22Rv1 (cell line): ENCODE data around the gene B4GALT5.
"Not testable (repeated sequence)": the region's sequence is repeated elsewhere in the genome, so short reads cannot be mapped to it uniquely, and the experiment has no call there.

Experiments used
- H3K27ac ChIP-seq: fragments of 450-650 bp; 2 replicates; pipeline ENCODE4 v1.5.1; 2017
- CTCF ChIP-seq: fragments of 450-650 bp; IDR thresholded peaks from 2 replicates; pipeline ENCODE4 v1.5.1; 2017; ENCODE audit warnings: mild to moderate bottlenecking
- ZFX ChIP-seq: fragments of 450-650 bp; IDR thresholded peaks from 2 replicates; pipeline ENCODE4 v1.6.1; 2017; ENCODE audit warnings: antibody characterized with exemption, borderline replicate concordance

Gene B4GALT5

DNA sequence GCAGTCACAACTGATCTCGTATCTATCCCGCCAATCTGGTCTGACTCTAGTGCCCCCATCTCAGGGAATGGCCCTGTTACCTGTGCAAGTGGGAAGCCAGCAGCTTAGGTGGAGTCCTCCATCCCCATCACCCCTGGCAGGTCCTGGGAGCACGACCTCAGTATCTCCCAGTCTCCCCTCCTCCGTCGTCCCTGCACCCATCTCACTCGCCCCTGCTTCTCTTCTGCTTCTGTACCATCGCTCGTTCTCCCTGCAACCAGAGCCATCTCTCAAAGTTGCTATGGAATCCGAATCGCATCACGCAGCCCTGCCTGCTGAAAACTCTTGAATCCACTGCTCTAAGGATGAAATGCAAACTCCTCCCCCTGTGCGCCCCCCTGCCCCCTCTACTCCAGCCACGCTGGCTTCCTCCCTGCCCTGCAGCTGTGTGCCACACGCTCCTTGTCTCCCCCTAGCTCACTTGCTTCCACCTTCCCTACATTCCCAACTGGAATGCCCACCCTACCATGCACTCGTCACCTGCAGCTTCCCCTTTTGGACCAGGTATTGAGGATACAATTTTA is 81.7 kb downstream of the B4GALT5 start:
- TF ChIP-seq CTCF, result no peak
- TF ChIP-seq ZFX, result no peak
- no peak overlapping the region for H3K27ac ChIP-seq

GRCh38 chr20:49631061-49631716 is 82.5 kb downstream of the B4GALT5 start:
- TF ChIP-seq ZFX (no peak), CTCF (no peak)
- H3K27ac ChIP-seq, result no peak overlapping the region

DNA sequence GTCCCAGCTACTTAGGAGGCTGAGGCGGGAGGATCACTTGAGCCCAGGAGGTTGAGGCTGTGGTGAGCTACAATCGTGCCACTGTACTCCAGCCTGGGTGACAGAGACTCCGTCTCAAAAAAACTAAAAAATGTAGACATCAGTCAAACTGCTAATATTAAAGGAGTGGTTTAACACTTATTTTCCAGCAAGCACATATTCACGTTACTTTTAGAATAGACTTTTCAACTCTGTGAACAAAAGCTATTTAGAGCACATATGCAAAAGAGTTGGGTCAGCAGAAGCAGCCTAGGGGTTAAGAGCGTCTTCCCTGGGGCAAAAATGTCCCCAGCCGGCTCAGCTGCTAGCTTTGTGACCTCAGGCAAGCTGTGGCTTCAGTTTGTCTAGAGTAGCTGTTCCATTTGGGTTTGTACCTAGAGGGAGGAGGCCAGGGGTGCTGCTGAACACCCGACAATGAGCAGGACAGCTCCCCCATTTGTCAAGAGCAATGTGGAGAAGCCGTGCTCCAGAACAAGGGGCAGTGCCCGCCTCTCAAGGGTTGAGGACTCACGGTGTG is 83.2 kb downstream of the B4GALT5 start:
- TF ChIP-seq CTCF (no peak), ZFX (no peak)
- no peak overlapping the region for H3K27ac ChIP-seq

DNA sequence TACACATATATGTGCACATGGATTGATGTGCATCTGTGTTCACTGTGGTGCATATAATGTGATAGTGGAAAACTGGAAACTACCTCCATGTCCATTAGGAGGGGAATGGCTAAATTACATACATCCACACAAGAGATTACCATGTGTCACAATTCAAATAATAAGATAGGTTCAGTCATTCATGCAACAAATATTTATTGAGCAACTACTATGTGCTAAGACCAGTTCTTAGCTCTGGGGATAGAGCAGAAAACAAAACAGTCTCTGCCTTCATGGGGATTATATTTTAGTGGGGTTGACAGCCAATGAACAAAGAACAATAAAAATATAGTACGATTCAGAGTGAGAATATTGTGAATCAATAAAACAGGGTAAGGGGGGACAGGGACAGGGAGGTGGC is 84.1 kb downstream of the B4GALT5 start:
- TF ChIP-seq ZFX (no peak), CTCF (no peak)
- no peak overlapping the region for H3K27ac ChIP-seq

- not testable (repeated sequence) for H3K27ac ChIP-seq
Measured at GRCh38 chr20:49628280-49628679, 85.4 kb downstream of the B4GALT5 start.

DNA sequence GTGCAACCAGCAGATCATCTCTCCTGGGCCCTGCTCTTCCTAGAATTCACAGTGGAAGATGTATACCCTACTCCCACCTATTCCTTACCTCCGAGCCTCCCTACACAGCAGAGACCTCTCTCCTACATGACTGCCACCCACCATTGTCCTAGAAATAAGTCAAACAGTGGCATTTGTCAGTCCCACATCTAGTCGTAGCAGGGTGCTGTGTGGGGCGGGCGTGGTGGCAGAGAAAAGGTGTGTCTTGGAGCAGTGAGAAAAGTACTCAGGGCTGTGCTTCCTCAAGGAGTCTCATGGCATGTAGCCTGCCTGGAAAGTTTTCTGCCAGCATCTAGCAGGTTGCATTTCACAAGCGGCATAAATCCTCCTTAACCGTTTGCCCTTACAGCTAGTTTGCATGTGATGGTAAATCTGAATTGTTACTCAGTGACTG is 86.3 kb downstream of the B4GALT5 start:
- H3K27ac ChIP-seq, result no peak overlapping the region
- TF ChIP-seq ZFX (no peak), CTCF (no peak)

DNA sequence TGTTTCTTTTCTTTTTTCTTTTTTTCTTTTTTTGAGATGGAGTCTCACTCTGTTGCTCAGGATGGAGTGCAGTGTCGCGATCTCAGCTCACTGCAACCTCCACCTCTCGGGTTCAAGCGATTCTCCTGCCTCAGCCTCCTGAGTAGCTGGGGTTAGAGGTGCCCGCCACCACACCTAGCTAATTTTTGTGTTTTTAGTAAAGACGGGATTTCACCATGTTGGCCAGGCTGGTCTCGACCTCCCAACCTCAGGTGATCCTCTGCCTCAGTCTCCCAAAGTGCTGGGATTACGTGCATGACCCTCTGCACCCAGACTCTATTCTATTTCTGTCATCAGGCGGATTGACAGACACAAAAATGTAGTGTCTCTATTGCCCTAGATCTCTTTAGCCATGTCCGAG is 88.7 kb downstream of the B4GALT5 start:
- H3K27ac ChIP-seq, result not testable (repeated sequence)

- no peak overlapping the region for H3K27ac ChIP-seq
Measured at GRCh38 chr20:49624317-49624716, 89.4 kb downstream of the B4GALT5 start.

More at GRCh38 chr20:49624317-49624716, 89.4 kb downstream of the B4GALT5 start:
- TF ChIP-seq ZFX, result no peak
- TF ChIP-seq CTCF, result no peak
